Measurements from ENCODE around the gene FAM210A.
"Not testable (repeated sequence)": the region's sequence is repeated elsewhere in the genome, so short reads cannot be mapped to it uniquely, and the experiment has no call there.

Gene FAM210A

DNA sequence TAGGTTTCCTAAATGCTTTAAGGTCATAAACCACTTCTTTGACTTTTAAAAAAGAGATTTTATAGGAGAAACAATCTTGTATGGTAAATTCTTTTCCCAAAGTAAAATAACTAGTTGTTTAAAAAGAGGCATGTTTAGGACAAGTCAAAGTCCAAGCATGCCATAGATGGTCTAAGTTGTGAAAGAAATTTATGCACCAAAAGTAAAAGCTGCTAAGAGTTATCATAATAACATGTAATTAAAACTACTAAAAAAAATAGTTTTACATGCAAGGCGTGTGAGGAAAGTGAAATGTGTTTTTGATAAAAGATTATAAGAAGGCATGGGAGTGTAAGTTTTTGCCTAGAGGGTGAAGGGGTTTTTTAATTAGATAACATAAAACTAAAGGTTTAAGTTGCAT, 22.5 kb downstream of the FAM210A start:
- DNase-seq (ENCODE audit: low read depth in 2 of 2), result no peak

DNA sequence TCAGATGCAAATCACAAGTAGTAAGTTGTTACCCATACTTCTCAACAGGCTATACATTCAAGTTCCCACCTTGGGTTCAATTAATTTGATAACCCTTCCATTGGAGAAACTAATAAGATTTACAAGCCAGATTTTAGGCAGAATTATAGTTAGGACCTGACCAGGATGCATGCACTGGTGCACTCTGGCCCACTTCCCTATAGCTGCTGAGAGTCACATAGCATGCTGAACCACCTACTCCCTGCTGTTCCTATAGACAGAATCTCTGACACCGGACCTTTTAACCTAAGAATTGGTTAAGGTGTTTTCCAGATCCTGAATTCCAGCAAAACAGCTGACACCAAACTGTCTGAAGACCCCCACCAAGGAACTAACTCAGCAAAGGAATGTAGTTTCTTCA, 26.2 kb downstream of the FAM210A start:
- DNase-seq (ENCODE audit: low read depth in 2 of 2), result no peak

DNA sequence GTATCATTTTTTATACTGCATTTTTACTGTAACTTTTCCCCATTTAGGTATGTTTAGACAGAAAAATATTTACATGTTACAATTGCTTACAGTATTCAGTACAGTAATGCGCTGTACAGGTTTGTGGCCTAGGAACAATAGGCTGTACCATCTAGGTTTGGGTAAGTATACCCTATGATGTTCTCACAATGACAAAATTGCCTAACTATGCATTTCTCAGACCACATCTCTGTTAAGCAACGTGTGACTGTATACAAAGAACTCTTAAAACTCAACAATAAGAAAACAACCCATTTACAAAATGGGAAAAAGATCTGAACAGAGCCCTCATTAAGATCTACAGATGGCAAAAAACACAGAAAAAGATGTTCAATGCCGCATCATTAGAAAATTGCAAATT, 29.4 kb downstream of the FAM210A start:
- DNase-seq (ENCODE audit: low read depth in 2 of 2), result no peak

DNA sequence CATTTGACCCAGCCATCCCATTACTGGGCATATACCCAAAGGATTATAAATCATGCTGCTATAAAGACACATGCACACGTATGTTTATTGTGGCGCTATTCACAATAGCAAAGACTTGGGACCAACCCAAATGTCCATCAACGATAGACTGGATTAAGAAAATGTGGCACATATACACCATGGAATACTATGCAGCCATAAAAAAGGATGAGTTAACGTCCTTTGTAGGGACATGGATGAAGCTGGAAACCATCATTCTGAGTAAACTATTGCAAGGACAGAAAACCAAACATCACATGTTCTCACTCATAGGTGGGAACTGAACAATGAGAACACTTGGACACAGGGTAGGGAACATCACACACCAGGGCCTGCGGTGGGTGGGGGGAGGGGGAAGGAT, 31.0 kb downstream of the FAM210A start:
- not testable (repeated sequence) for DNase-seq (ENCODE audit: low read depth in 2 of 2)

DNA sequence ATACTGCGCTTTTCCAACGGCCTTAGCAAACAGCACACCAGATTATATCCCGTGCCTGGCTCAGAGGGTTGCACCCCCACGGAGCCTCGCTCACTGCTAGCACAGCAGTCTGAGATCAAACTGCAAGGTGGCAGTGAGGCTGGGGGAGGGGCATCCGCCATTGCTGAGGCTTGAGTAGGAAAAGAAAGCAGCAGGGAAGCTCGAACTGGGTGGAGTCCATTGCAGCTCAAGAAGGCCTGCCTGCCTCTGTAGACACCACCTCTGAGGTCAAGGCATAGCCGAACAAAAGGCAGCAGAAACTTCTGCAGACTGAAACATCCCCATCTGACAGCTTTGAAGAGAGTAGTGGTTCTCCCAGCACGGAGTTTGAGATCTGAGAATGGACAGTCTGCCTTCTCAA, 36.3 kb downstream of the FAM210A start:
- not testable (repeated sequence) for DNase-seq (ENCODE audit: low read depth in 2 of 2)

DNA sequence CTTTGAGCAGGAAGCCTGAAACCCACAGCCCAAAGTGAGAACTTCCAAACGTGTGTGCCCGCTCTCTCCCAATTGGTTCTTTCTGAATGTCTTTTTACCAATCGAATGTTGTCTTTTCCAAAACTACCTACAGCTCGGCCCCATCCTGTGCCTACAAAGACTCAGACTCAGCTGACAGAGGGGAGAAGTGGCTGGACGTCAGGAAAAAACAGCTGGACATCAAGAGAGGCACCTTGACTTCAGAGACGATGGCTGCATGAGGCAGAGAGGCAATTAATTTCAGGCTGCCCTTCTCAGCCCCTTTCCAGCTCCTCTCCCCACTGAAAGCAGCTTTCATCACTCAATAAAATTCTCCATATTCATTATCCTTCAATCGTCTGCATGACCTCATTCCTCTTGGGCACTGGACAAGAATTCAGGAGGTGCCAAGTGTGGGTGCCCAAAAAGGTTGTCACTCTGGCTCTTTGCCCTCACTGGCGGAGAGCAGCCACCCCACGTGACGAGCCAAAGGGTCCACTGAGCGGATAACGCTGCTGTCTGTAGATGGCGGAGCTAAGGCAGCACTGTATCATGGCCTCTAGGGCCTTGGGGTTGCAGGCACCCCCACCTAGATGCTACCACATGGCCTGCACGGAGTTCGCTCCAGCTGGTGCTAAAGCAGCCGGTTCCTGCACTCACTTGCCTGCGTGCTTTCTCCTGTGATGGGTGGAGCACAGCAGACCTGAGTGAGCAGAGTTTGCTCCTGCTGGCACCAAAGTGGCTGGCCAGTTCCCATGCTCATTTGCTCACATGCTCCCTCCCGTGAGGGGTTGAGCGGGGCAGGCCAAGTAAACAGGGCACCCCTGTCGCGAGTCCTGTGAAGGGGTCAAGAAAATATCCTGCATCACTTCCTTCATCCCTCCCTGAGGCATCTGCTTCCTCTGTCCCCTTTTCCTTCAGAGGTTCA, 37.9 kb downstream of the FAM210A start:
- DNase-seq (ENCODE audit: low read depth in 2 of 2), result no peak

DNA sequence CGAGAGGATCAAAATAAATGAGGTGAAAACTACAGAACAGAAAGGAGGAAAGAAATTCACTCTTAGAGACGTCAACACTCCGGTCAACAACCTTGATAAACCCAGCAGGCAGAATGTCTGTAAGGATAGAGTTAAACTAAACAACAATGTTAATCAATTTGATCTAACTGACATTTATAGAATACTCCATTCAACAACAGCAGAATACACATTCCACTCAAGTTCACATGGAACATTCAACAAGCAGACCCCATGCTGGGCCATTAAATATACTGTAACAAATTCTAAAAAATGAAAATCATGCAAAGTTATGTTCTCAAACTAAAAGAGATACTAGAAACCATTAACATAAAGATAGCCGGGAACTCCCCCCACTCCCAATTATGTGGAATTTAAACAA, 41.8 kb downstream of the FAM210A start:
- DNase-seq (ENCODE audit: low read depth in 2 of 2), result no peak

DNA sequence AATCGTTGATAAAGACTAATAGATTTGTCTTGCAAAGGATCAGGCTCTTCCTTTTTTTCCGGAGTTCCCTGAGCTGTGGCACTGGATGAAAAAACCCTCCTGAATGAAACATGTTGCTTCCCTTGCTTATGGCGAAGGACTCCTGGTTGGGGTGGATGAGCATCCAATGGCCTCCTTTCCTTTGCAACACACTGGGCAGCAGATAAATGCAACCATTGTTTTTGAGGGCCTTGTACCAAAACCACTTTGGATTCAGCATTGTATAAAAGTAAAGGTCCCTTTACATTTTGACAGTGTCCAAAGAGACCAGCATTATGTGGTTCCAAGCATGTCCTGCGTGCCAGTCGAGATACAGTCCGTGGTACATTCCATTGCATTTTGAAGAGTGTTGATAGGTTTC, 44.7 kb downstream of the FAM210A start:
- DNase-seq (ENCODE audit: low read depth in 2 of 2), result no peak

DNA sequence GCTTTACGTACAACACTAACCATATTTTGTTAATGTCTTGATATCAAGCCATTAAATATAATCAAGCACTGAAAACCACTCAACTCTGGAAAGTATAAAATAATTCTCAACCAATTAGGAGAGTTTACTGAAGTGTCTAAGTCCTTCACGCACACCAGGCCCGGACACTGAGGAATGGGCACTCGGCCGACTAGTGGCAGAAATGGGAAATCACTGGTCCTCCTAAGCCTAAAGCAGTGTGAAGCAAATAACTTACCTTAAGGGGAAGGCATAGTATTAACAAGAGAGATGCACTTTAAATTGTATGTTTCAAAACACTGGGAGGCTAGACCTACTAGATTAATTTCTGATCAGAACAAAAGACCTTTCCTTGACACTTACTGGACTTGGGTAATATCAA, 45.7 kb downstream of the FAM210A start:
- DNase-seq (ENCODE audit: low read depth in 2 of 2), result no peak

DNA sequence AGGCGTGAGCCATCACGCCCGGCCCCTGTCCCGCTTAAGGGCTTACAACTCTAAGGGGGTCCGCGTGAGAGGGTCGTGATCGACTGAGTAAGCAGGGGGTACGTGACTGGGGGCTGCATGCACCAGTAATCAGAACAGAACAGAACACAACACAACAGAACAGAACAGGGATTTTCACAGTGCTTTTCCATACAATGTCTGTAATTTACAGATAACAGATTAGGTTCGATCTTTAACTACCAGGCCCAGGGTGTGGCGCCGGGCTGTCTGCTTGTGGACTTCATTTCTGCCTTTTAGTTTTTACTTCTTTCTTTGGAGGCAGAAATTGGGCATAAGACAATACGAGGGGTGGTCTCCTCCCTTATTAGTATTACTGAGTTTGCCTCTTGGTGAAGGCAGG, 49.0 kb downstream of the FAM210A start:
- not testable (repeated sequence) for DNase-seq (ENCODE audit: low read depth in 2 of 2)

DNA sequence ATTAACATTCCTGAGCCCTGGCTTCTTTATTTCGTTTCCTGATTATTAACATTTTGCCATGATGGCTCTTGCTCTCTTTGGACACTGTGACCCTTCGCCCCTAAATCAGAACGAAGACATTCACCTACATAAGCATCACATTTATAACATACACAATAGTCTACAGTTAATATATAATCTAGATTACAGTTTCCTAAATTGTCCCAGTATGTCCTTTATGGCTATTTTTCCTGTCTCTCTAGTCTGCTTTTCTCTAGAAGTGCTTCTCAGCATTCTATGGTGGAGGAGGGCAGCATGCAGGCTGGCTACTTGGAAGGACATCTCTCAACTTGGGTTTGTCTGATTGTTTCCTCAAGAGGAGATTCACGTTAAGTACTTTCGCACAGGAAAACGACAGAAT, 49.9 kb downstream of the FAM210A start:
- DNase-seq (ENCODE audit: low read depth in 2 of 2), result no peak

DNA sequence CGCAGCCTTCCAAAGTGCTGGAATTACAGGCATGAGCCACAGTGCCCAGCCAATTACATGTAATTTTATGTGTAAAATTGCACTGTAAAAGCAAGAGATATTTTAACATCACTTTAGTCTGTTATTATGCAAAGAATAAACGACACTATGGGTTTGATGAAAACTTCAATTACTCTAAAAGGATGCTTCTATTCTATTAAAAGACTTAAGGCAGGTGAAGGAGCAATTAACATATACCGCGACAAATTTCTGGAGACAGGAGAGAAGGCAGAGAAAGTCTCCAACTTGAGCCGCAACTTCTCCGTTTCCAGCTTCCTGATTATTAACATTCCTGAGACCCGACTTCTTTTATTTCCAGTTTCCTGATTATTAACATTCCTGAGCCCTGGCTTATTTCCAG, 53.7 kb downstream of the FAM210A start:
- DNase-seq (ENCODE audit: low read depth in 2 of 2), result no peak

DNA sequence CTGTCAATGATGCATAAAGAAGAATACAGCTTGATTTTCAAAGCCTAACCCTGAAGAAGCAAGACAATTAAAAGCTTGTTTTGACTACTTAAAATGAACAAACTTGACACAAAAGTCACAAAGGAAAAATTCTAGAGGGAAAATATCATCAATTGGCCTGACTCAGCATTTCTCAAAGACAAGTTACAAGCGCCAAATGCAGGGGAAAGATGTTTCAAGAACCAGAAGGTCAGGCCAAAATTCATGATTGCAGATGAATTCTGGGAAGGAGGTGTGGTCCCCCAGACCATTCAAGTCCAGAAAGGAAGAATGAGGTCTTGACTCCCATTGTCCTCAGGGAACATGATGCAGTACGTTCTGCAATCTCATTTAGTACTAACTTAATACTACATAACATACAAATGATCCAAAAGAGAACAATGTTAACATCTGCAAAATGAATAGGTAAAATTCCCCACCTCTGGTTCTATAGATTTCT, 64.5 kb downstream of the FAM210A start:
- DNase-seq (ENCODE audit: low read depth in 2 of 2), result no peak

DNA sequence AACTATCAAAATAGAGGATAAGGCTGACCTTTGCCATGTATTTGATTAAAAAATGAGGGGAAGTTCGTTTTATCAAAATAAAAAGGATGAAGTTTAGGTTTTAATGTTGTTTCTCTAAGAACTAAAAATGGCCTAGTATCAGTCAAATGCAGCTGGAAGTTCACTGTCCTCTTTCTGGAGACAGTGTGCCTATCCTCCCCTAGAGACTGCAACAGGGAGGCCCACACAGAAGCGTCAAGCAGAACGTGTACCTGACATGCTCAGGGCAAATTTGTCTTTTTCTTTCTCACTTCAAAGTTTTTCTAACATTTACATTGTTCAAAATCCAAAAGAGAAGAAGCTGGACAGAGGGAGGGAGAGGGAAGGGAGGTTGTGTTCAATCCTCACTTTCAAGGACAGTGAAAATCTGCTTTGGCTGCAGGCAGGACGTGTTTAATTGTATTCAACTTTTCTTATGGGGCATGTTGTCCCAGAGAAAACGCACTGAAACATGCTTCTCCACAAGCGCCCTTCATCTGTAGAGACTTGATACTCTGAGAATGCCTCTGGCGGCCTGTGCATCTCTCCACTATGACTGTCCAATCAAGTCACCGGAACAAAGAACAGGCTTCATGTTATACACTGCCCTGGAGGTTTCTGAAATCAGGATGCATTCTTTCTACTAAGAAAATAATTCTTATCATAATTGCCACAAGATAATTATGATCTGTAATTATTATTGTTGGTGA, 65.1 kb downstream of the FAM210A start:
- no peak for DNase-seq (ENCODE audit: low read depth in 2 of 2)

DNA sequence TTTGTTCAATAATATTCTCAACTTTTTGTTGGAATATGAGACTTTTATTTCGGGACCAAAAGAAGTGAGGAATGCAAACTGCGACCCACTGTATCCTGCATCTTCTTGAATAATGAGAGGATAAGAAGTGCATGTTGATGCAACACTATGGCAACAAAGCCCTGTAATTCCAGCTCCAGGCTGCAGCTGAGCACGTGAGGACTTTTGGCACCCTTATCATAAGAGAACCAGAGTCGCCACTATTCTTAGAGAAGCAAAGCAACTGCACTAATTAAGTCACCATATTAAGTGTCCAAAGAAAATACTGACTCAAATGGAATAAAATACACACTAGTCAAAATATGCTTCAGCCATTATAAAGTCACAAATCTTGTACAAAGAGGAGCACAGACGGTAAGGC, 65.8 kb downstream of the FAM210A start:
- DNase-seq (ENCODE audit: low read depth in 2 of 2), result no peak

DNA sequence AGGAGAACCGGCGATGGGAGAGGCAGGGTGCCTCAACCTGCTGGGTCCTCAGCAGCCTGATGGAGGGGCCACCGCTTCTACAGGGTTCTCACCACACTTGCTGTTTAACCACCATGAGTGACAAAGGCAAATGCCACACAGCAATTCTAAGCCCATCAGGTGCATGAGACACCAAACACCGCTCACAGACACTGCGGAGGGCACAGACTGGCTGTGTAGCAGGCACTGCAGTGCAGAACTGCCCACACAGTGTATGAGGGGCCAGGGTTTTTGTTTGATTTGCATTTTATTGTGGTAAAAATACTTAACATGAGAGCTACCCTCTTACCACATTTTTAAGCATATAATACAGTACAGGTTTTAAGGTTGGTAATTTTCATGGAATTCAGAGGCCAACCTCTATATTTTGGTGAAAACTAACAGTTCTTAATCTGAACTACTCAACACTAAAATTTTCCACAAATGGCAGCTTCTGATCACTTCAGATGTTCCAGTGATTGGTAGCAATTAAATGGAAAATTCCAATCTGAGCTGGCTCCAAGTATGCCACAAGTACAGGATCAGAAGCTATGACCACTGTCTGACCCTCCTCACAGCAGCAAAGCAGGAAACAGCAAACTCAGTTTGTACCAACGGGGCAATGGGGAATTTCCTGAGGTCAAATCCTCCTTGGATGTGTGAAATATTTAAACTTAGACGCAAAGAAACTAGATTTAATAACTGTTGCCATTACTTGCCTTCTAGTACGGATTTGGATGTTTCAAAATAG, 67.7 kb downstream of the FAM210A start:
- DNase-seq (ENCODE audit: low read depth in 2 of 2), result no peak

DNA sequence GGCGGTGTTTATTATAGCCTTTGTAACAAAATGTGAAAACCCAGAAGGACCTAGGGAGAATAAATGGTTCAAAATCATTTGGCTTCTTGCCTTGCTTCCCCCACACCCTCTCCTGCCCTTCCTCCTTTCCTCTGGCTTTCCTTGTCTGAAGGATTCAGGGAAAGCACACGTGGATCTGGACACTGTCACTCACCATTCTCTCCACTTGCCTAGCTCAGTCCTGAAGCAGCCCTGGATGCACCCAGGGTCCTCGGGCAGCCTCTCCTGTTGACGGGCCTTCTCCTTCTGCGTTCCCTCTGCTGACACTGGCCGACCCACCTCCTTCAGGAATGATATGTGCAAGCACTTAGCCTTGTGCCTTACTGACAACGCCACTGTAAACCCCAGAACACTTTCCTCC, 68.4 kb downstream of the FAM210A start:
- no peak for DNase-seq (ENCODE audit: low read depth in 2 of 2)

DNA sequence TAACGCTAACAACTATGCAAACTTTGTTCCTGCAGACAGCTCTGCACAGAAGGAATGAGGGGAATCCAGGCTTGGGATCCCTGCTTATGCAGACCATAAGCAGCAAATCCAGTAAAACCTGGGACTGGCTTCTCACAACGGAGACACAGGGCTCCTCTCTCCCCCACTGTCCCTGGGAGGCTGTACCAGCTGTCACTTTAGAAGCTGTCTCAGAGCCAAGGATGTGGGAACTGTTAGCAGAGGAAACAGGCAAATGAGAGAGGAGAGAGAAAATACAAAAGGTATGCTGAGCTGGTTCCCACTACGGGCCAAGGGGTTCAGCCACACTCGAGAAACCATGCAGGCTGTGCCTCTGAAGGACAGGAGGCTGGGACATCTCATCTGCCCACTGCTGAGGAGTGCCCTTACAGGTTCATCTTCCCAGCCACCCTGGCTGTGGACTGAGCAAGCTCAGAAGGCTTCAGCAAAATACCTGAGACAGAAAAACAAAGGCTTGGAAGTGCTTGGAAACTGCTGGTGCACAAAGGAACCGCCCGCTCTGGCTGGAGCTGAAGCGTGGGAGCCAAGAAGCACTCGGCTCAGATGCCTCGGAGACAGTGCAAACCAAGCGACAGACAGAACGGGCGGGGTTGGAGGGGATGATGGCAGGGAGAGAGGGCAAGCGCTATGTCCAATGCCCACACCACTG, 72.5 kb downstream of the FAM210A start:
- DNase-seq (ENCODE audit: low read depth in 2 of 2), result no peak

DNA sequence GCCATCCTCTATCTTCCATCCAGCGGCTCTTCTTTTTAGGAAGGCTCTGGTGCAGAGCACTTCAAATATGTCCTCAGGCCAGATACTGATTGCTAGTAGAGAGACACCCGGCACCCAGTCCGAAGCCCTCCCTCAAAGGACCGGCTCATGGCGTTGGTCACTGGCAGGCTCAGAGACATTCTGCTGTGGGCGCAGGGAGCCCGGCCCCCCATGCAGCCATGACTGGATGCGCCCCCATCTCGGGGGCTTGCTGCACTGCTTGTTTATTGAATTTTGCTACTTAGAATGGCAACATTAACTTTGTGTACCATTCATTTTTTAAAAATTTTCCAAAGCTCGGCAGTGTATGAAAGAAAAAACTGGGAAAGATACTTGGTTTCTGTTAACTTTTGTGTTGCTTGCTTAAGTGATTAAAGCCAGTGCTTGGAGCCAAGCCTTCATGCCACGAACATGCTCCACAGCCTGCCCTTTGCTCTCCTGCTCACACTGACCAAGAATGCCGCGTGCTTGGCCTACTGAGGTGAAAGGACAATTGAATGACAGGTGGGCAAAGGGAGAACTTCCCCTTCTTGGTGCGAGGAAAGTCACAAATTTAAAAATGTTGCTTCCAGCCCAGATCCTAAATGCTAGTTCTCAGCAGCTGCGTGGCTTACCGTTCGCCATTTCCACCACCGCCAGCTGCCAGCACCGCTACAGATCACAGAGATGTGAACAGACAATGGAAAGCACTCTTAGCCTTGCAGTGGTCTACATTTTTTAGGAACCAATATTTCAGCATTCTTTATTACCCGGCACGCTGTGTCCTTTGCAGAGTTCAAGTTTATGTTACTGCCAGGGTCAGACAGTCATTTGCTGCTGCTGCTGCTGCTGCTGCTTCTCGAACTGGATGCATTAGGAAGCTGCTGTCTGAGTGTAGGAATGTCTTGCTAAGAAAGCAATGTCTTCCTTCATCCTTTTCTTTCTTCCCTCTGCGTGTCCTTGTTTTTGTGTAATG, 76.7 kb downstream of the FAM210A start:
- DNase-seq (ENCODE audit: low read depth in 2 of 2), result no peak

DNA sequence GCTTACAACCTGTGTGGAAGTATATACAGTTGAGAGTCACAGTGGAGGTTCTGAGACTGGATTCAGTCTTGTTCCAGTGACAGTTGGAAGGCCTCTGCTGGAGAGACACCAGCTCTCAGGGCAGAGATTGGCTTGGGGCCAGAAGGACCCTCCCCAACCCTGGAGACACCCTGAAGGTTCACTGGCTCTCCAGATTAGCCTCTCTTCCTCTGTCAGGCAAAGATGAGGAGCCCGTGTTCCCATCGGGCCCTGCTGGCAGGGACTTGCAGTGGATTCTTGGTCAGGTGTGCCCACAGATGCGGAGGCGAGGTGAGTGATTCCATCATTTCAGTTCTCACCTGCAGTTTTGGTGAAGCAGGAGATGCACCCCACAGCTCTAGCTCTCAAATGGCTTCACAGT, 78.6 kb downstream of the FAM210A start:
- DNase-seq (ENCODE audit: low read depth in 2 of 2), result no peak

Data from stimulated activated CD4-positive, alpha-beta T cell treated with anti-CD3 and anti-CD28 coated beads, Interleukin-1b, Interleukin-23, amount 100 ng/mL, for 4 hours (primary cell).